ENCODE results near the gene LRMDA.

The LRMDA gene

DNA sequence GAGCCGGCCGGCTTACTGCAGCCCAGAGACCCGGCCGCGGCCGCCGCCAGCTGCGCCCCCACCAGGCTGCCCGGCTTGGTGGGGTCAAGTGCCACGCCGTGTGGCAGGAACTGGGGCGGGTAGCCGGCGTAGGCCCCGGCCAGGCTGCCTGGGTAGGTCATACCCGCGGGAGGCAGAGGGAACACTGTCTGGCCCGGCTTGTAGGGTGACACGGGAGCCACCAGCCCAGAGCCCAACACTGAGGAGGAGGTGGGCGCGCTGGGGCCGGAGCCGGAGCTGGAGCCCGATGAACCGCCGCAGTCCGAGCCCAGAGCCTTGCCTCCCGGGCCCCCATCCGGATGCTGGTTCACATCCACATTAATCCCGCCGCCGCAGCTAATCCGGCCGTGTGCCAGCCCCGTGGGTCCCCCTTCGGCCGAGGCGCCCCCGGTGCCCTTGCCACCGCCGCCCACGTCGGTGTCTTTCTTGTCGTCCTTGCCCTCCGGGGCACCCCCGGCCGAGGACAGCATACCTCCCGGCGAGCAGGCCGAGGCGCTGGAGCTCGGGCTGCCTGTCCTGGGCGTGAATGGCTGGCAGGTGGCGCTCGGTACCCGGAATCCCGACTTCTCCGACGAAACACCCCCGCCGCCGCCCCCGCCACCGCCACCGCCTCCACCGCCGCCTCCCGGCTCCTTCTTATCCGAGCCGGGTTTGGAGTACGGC is 31.8 kb upstream of the LRMDA start (continued):
- TF ChIP-seq ZFP41 (tag by site-specific recombination; IDR thresholded peaks at IDR 0.05; ENCODE audit: borderline replicate concordance) = no peak
- TF ChIP-seq, protein P1, sequence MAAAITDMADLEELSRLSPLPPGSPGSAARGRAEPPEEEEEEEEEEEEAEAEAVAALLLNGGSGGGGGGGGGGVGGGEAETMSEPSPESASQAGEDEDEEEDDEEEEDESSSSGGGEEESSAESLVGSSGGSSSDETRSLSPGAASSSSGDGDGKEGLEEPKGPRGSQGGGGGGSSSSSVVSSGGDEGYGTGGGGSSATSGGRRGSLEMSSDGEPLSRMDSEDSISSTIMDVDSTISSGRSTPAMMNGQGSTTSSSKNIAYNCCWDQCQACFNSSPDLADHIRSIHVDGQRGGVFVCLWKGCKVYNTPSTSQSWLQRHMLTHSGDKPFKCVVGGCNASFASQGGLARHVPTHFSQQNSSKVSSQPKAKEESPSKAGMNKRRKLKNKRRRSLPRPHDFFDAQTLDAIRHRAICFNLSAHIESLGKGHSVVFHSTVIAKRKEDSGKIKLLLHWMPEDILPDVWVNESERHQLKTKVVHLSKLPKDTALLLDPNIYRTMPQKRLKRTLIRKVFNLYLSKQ (tag by site-specific recombination; IDR thresholded peaks at IDR 0.05; ENCODE audit: borderline replicate concordance) = no peak
- TF ChIP-seq ZNF747 (tag by site-specific recombination; IDR thresholded peaks at IDR 0.05) = no peak
- no peak for TF ChIP-seq ZNF677 (tag by site-specific recombination; IDR thresholded peaks at IDR 0.05)
- TF ChIP-seq ZNF521 (tag by site-specific recombination; IDR thresholded peaks at IDR 0.05) = no peak
- no peak for TF ChIP-seq ZNF211 (tag by site-specific recombination; IDR thresholded peaks at IDR 0.05; ENCODE audit: low read depth)
- TF ChIP-seq ZIC2 (tag by site-specific recombination; IDR thresholded peaks at IDR 0.05) = peak; percentile 28; the same call in 1 of the 2 replicates
- TF ChIP-seq, protein P2, sequence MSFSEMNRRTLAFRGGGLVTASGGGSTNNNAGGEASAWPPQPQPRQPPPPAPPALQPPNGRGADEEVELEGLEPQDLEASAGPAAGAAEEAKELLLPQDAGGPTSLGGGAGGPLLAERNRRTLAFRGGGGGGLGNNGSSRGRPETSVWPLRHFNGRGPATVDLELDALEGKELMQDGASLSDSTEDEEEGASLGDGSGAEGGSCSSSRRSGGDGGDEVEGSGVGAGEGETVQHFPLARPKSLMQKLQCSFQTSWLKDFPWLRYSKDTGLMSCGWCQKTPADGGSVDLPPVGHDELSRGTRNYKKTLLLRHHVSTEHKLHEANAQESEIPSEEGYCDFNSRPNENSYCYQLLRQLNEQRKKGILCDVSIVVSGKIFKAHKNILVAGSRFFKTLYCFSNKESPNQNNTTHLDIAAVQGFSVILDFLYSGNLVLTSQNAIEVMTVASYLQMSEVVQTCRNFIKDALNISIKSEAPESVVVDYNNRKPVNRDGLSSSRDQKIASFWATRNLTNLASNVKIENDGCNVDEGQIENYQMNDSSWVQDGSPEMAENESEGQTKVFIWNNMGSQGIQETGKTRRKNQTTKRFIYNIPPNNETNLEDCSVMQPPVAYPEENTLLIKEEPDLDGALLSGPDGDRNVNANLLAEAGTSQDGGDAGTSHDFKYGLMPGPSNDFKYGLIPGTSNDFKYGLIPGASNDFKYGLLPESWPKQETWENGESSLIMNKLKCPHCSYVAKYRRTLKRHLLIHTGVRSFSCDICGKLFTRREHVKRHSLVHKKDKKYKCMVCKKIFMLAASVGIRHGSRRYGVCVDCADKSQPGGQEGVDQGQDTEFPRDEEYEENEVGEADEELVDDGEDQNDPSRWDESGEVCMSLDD (tag by site-specific recombination; IDR thresholded peaks at IDR 0.05) = peak; percentile 60
- TF ChIP-seq ZNF658 (tag by site-specific recombination; IDR thresholded peaks at IDR 0.05) = no peak
- no peak for TF ChIP-seq ZNF202 (tag by site-specific recombination; IDR thresholded peaks at IDR 0.05; ENCODE audit: borderline replicate concordance)
- TF ChIP-seq ZNF610 (tag by site-specific recombination; IDR thresholded peaks at IDR 0.05; ENCODE audit: borderline replicate concordance) = no peak
- 0 out of 2 replicates have a peak, but pooled peaks have one; percentile 12 for TF ChIP-seq ZNF335 (tag by site-specific recombination; conservative IDR thresholded peaks at IDR 0.05)
- no peak for TF ChIP-seq ZNF585B (tag by site-specific recombination; IDR thresholded peaks at IDR 0.05)
- TF ChIP-seq HOXC10 (CRISPR knock-in tag; IDR thresholded peaks at IDR 0.05) = no peak
- no peak for TF ChIP-seq ZNF704 (tag by site-specific recombination; IDR thresholded peaks at IDR 0.05)
- no peak for TF ChIP-seq ZNF768 (tag by site-specific recombination; IDR thresholded peaks at IDR 0.05)
- no peak for TF ChIP-seq ZNF510 (tag by site-specific recombination; IDR thresholded peaks at IDR 0.05; ENCODE audit: insufficient replicate concordance)
- peak; percentile 84 for TF ChIP-seq GLIS2 (tag by site-specific recombination; IDR thresholded peaks at IDR 0.05)
- TF ChIP-seq KLF10 (tag by site-specific recombination; IDR thresholded peaks at IDR 0.05) = no peak
- no peak for TF ChIP-seq ZNF16 (tag by site-specific recombination; IDR thresholded peaks at IDR 0.05; ENCODE audit: low read depth)
- no peak for TF ChIP-seq ZNF362 (tag by site-specific recombination; IDR thresholded peaks at IDR 0.05)
- no peak for TF ChIP-seq ZNF623 (tag by site-specific recombination; IDR thresholded peaks at IDR 0.05)
- TF ChIP-seq, protein P3, sequence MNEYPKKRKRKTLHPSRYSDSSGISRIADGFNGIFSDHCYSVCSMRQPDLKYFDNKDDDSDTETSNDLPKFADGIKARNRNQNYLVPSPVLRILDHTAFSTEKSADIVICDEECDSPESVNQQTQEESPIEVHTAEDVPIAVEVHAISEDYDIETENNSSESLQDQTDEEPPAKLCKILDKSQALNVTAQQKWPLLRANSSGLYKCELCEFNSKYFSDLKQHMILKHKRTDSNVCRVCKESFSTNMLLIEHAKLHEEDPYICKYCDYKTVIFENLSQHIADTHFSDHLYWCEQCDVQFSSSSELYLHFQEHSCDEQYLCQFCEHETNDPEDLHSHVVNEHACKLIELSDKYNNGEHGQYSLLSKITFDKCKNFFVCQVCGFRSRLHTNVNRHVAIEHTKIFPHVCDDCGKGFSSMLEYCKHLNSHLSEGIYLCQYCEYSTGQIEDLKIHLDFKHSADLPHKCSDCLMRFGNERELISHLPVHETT (tag by site-specific recombination; IDR thresholded peaks at IDR 0.05) = no peak
- TF ChIP-seq ZXDB (tag by site-specific recombination; IDR thresholded peaks at IDR 0.05) = no peak
- TF ChIP-seq ZNF701 (tag by site-specific recombination; IDR thresholded peaks at IDR 0.05) = no peak
- TF ChIP-seq ZBTB6 (tag by site-specific recombination; IDR thresholded peaks at IDR 0.05) = peak; percentile 95
- no peak for TF ChIP-seq ZNF544 (tag by site-specific recombination; IDR thresholded peaks at IDR 0.05)
- TF ChIP-seq ZNF350 (tag by site-specific recombination; IDR thresholded peaks at IDR 0.05) = no peak
- no peak for TF ChIP-seq ZBTB21 (tag by site-specific recombination; IDR thresholded peaks at IDR 0.05)
- TF ChIP-seq, protein P4, sequence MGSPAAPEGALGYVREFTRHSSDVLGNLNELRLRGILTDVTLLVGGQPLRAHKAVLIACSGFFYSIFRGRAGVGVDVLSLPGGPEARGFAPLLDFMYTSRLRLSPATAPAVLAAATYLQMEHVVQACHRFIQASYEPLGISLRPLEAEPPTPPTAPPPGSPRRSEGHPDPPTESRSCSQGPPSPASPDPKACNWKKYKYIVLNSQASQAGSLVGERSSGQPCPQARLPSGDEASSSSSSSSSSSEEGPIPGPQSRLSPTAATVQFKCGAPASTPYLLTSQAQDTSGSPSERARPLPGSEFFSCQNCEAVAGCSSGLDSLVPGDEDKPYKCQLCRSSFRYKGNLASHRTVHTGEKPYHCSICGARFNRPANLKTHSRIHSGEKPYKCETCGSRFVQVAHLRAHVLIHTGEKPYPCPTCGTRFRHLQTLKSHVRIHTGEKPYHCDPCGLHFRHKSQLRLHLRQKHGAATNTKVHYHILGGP (tag by site-specific recombination; IDR thresholded peaks at IDR 0.05) = no peak
- TF ChIP-seq ZNF175 (tag by site-specific recombination; IDR thresholded peaks at IDR 0.05) = no peak
